ENCODE results near the gene KRT5. TPM values are rescaled to one million over a fixed set of nuclear protein-coding genes. Genes with fewer than 3 reads are reported as not detected.

KRT5 gene
- total and polyA plus RNA-seq, 2 experiments from 2014 or later: not detected

GRCh38 chr12:52557476-52557875 lies 37.3 kb upstream of the KRT5 start:
- H3K27me3 Mint-ChIP-seq (ENCODE audit: insufficient read depth, low read depth, poor library complexity): peaks cover 18% of the 10 kb centered on the region
- TF ChIP-seq EZH2phosphoT487 (IDR thresholded peaks at IDR 0.05; ENCODE audit: unreplicated experiment) (no peak), ETS1 (IDR thresholded peaks at IDR 0.05) (no peak), ZNF331 (CRISPR knock-in tag; IDR thresholded peaks at IDR 0.05; ENCODE audit: low read depth) (no peak), REST (IDR thresholded peaks at IDR 0.05; ENCODE audit: unreplicated experiment) (no peak), CTCF (conservative IDR thresholded peaks at IDR 0.05; ENCODE audit: low read depth in 2 of 2) (no peak), JUNB (IDR thresholded peaks at IDR 0.05; ENCODE audit: unreplicated experiment) (no peak), CREB1 (CRISPR knock-in tag; IDR thresholded peaks at IDR 0.05; ENCODE audit: low read depth) (no peak), ZNF462 (CRISPR knock-in tag; IDR thresholded peaks at IDR 0.05) (no peak), NANOG (IDR thresholded peaks at IDR 0.05; ENCODE audit: borderline replicate concordance) (no peak), POLR2AphosphoS5 (IDR thresholded peaks at IDR 0.05; ENCODE audit: low read depth) (no peak), ZNF114 (CRISPR knock-in tag; IDR thresholded peaks at IDR 0.05) (no peak), STAT1 (IDR thresholded peaks at IDR 0.05; ENCODE audit: unreplicated experiment) (no peak), EZH2 (IDR thresholded peaks at IDR 0.05; ENCODE audit: low read depth, unreplicated experiment) (no peak)
- no peak overlapping the region for H3K27ac Mint-ChIP-seq
- no peaks in the 10 kb centered on the region; the same call in 2 of the 3 replicates for H3K36me3 Mint-ChIP-seq (ENCODE audit: low read depth)
- 0 out of 2 replicates have a peak, but pooled peaks cover 3% of the 10 kb centered on the region for H3K9me2 ChIP-seq (ENCODE audit: insufficient read depth)
- no peaks in the 10 kb centered on the region for H3F3A ChIP-seq (replicated peaks; ENCODE audit: low read depth)
- no peaks in the 10 kb centered on the region for H3K79me2 ChIP-seq (replicated peaks; ENCODE audit: insufficient read depth)
- no peaks in the 10 kb centered on the region for H3K36me3 ChIP-seq (ENCODE audit: insufficient read depth)
- H3K27ac ChIP-seq (ENCODE audit: low read depth): no peak overlapping the region
- no peaks in the 10 kb centered on the region for H3K4me1 ChIP-seq (ENCODE audit: insufficient read depth)
- H4K20me1 ChIP-seq (replicated peaks; ENCODE audit: insufficient read depth): no peaks in the 10 kb centered on the region
- H3K9me3 Mint-ChIP-seq: no peaks in the 10 kb centered on the region
- H3K4me1 Mint-ChIP-seq: no peaks in the 10 kb centered on the region; the same call in 2 of the 3 replicates
- no peak overlapping the region for H2AFZ ChIP-seq
- no peak overlapping the region for H3K4me3 ChIP-seq
- H3K4me2 ChIP-seq: no peak overlapping the region
- DNase-seq (ENCODE audit: low spot score) (no peak), ATAC-seq (no peak)
- no peaks in the 10 kb centered on the region for H3K27me3 ChIP-seq (ENCODE audit: insufficient read depth)
- no peak overlapping the region for H3K4me3 Mint-ChIP-seq
